Dermis blood vessel endothelial cell (primary cell): ENCODE results near the gene KHDC1. TPM values are rescaled to one million over a fixed set of nuclear protein-coding genes. Genes with fewer than 3 reads are reported as not detected.

Experiments
- total RNA-seq: library from RNA; depleted of rRNA; stranded (reverse); fragments of >200 nt; gene quantifications from 2 replicates; pipeline ENCODE4 v1.2.3, GENCODE V29; 2014

Gene KHDC1
- total RNA-seq, 1 donor from 2014 or later, result not detected

Other genes with a start within 250 kb of the KHDC1 start
- not detected in 2 replicates for gene KHDC1L, start 37.7 kb downstream of the KHDC1 start, total RNA-seq
- not detected in 2 replicates for gene DPPA5, start 91.1 kb upstream of the KHDC1 start, total RNA-seq
- gene KHDC3L, start 99.5 kb upstream of the KHDC1 start, total RNA-seq, result not detected in 2 replicates
- not detected in 2 replicates for gene OOEP, start 106.7 kb upstream of the KHDC1 start, total RNA-seq
- gene DDX43, start 131.6 kb upstream of the KHDC1 start, total RNA-seq, result 1.4 and 1.7 TPM in 2 replicates
- 4.1 and 8.7 TPM in 2 replicates for gene CGAS, start 189.1 kb upstream of the KHDC1 start, total RNA-seq
- 28.8 and 30.0 TPM in 2 replicates for gene MTO1, start 198.5 kb upstream of the KHDC1 start, total RNA-seq